GM19455 (cell line): ENCODE results near the gene TEX29.

ENCODE experiments used
- ATAC-seq: cut with Tn5 transposase; IDR thresholded peaks from one replicate; pipeline ENCODE4 v1.9.1; 2021; ENCODE audit not compliant: unreplicated experiment

TEX29 gene

DNA sequence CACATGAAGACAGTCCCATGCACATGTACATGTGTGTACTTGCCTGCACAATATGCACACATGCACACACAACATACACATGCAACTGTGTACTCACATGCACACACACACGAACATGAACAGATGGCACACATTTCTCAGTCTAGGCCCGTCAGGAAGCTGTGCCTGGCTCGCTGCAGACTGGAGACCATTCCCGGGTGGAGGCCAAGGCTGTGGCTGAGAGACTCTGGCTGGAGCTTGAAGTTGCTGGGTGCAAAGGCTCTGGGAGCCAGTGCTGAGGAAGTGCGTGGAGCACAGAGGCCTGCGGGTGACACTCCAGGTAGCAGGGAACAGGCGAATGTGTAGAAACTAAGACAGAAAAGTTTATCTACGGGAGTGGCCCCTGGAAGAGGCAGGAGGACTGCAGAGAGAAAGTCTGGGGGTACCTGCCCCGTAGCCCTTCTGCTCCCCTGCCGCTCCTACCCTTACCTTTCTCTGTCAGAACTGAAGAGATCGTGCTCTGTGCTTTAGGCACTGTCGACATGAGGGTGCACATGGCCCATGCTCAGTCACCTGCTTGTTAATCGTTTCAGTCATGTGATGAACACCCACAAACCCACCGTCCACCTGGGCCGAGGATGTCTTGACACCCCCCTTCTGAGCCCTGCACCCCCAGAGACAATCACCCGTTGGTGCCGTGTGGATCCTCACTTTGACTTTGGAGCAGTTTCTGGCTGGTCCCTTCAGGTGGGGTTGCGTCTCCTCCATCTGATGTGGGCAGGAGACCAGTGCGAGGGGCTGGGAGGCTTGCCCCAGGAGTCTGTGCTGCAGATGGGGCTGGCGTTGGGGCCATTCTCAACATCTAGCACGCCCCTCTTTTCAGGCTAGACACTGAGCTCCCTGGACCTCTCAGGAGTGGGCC is 69.4 kb downstream of the TEX29 start:
- no peak for ATAC-seq

DNA sequence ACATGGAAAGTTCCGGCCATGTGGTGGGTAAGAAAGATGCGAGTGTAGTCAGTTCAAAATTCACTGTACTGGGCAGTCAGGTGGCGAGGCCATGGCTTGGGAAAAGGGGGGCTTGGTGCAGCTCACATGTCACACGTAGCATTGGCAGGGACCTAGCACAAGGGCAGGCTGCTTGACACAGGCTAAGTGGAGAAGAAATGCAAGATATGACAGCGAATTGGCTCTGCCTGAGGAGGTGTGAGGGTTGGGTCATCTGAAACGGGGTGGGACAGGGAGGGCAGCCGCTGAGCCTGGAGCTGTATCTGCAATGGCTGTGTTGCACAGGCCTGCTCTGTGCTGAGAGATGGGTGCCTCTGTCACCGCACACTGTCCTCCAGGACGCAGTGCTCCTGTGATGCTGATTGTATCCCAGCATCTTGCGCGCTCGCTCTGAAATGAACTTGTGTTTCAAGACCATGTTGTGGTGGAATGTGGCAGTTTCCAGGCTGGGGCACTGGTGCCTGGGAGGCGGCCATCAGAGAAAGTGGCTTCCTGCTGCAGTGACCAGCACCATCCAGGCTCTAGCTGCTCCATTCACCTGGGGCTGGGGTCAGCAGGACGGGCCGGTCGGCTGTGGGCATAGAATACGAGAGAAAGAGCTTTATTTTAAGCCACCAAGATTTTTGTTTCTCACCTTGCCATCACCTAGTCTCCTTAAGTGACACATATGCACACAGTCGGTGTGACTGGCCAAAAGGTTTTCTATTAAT is 70.3 kb downstream of the TEX29 start:
- ATAC-seq, result no peak

DNA sequence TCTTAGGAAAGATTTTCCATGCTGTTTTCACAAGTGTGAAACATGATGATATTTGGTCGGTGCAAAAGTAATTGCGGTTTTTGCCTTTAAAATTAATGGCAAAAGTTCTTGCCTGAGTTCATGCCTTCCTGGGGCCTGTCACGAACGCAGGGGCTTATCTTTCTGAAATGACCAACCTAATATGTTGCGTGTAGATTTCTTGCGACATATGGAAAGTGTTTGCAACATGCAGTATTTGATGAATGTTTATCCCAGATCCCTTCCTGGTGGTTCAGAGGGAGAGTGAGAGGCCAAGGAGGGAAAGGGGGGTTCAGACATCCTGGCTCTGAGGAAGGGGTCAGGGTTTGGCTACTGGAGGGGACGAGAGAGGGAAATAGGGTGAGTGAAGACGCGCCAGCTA is 72.0 kb downstream of the TEX29 start:
- no peak for ATAC-seq

DNA sequence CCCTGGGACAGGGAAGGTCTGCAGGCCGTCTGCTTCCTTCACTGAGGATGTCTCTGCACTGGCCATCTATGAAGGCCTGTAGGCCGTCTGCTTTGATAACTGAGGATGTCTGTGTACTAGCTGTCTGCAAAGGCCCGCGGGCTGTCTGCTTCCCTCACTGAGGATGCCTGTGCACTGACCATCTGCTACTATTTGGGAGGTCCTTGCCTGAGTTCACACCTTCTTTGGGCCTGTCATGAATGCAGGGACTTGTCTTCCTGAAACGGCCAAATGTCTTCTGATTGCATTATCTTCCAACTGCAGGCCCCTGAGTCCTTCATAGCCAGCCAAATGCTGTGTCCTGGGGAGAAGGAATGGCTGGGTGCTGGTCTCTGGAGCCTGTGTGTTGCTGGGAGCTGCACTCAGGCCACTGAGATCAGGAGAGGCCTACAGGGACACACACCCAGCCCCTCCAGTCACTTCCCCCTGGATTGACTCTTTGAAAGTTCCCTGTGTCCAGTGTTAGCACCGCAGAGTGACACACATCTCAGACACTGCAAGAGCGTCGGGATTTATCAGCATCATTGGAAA is 72.9 kb downstream of the TEX29 start:
- ATAC-seq, result no peak
